HT1080 (cell line): ENCODE data around the gene TDO2. TPM values are rescaled to one million over a fixed set of nuclear protein-coding genes. Genes with fewer than 3 reads are reported as not detected.
"Not testable (repeated sequence)": the region's sequence is repeated elsewhere in the genome, so short reads cannot be mapped to it uniquely, and the experiment has no call there.

Experiments used
- DNase-seq: peaks from one replicate; pipeline ENCODE4 v3.0.0-alpha.2; 2015; ENCODE audit warnings: low read depth
- polyA plus RNA-seq, 2 experiments: library from polyadenylated mRNA; depleted of rRNA; stranded (reverse); fragments of >200 nt; gene quantifications; 2 replicates each; pipeline ENCODE4 v1.2.3, GENCODE V29; 2015
- total RNA-seq: library from RNA; depleted of rRNA; stranded (reverse); fragments of >200 nt; shearing (Covaris generic); gene quantifications from 2 replicates; pipeline ENCODE4 v1.2.3, GENCODE V29; 2014; rRNA removed

TDO2 gene
- total RNA-seq = 0.50 and 1.0 TPM in 2 replicates
- 0.43 and 1.3 TPM in 2 replicates for polyA plus RNA-seq (2015; cell fraction: cytosol; rRNA removed)
- 1.3 and 1.8 TPM in 2 replicates for polyA plus RNA-seq (2015; cell fraction: nucleus; rRNA removed)

GRCh38 chr4:155903453-155903852 lies at the start of gene TDO2:
TSS of gene TDO2 (plus strand) at chr4:155903696. CDS start at chr4:155903759, 63 bp downstream.
- no peak for DNase-seq

DNA sequence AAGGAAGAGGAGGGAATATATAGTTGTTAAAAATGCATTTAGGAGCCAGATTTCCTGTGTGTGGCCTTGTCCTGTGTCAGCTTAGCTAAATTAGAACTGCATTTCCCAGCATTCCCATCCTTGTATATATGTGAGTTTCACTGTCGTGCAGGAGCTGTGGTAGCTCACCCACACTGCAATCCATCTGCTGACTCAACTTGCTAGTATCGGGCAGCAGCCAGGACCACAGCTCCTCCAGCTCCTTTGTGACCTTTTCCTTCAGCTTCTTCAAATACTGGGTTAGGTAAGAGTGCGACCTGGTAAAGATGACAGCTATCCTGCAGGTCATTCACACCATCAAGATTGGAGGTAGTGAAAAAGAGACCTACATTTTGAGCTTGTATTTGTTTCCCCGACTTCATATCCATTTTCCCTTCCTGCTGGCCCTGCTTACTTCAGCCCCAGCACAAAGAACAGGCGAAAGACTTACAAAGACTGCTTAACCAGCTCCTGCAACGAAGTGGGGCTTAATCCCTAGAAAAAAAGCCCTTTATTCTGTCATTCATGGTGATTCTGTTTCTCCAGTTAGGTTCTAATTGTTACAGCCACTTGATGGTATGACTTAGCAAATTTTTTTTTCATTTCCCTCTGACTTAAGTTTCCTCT lies 48.8 kb upstream of the TDO2 start:
- DNase-seq = peak; percentile 67

DNA sequence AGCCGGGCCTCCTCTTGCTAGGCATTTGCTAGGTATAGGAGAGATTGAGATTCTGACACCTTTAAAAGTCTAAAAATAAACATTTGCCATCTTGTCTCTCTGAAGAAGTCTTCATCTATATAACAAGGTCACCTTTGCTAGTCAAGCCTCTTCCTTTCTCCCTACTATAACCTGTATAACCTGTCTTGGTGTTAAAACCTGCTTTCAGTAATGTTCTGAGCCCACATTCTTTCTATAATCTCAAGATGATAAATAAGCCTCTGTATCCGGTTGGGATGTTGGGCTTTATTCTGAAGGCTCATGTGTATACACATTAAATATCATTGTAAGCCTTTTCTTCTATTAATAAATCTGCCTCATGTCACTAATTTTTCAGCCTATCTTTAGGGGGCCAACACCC lies 47.6 kb upstream of the TDO2 start:
- no peak for DNase-seq

GRCh38 chr4:155866177-155866576 lies 37.3 kb upstream of the TDO2 start, which contains the start of gene ASIC5:
TSS of gene ASIC5 (minus strand) at chr4:155866277. CDS start at chr4:155866226, 51 bp downstream.
- no peak for DNase-seq

DNA sequence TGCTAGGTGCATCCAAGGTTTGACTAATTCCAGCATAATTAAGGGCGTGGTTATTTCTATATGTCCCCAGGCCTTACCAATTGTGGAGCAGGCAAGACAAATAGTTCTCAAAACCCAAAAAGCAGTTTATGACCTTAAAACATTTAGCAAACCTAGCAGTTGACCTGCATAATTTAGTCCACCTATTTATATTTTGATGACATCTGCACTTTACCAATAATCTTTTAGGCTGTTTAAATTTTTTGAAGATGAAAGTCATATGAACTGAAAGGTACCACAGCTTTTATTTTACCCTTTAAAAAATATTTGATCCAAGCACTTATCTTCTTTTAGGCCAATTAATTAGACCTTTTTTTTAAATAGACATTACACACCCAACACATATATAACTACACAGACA lies 27.6 kb upstream of the TDO2 start:
- DNase-seq = no peak

- no peak for DNase-seq
These were observed 25.5 kb upstream of the TDO2 start for GRCh38 chr4:155877971-155878370.

- DNase-seq = no peak
These were observed 24.9 kb upstream of the TDO2 start for GRCh38 chr4:155878611-155879010.

- DNase-seq = no peak
These were observed 23.7 kb upstream of the TDO2 start for GRCh38 chr4:155879767-155880166.

DNA sequence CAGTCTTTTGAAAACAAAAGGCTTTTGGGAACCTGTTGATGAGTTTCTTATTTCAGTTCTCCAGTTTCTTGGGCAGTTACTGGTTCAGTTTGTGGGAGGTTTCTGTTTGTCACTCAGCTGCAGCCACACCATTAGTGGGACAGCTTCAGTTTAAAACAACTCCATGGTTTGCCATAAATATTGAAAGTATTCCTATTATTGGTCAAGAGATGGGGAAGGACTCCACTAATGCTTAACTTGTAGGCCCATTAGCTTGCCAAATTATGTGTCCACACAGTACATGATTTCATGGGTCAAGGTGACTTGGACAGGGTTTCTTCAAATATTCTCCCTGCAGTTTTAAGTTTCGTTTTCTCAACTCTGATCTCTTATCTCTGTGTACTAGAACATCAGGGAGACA lies 21.9 kb upstream of the TDO2 start:
- DNase-seq = no peak

GRCh38 chr4:155883895-155884294 lies 19.6 kb upstream of the TDO2 start:
- no peak for DNase-seq

DNA sequence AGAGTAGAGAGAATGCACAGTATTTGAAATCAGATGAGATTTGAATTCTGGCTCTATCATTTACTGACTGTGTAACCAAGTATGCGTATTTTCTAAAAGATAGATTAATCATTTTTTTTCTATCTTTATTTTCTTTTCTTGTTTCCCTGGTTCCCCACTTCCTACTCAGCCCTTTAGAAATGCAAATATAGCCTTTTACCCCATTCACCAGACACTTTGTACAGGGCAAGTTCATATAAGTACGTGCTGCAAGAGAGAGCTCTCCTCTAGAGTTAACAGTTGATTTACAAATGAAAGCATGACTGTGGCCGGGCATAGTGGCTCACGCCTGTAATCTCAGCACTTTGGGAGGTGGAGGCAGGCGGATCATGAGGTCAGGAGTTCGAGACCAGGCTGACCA lies 17.8 kb upstream of the TDO2 start:
- no peak for DNase-seq

GRCh38 chr4:155887045-155887444 lies 16.5 kb upstream of the TDO2 start:
- DNase-seq = no peak

DNA sequence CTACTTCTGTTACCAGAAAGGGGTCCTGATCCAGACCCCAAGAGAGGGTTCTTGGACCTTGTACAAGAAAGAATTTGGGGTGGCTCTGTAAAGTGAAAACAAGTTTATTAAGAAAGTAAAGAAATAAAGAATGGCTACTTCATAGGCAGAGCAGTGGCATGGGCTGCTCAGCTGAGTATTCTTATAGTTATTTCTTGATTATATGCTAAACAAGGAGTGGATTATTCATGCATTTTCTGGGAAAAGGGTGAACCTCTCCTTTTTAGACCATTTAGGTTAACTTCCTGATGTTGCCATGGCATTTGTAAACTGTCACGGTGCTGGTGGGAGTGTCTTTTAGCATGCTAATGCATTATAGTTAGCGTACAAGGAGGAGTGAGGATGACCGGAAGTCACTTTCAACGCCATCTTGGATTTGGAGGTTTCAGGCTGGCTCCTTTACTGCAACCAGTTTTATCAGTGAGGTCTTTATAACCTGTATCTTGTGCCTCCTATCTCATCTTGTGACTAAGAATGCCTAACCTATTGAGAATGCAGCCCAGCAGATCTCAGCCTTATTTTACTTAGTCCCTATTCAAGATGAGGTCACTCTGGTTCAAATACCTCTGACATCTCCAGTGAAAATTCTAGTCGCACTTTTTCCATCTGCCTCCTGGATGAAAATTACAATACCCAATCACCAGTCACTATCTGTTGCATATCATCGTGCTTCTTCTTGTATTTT lies 15.5 kb upstream of the TDO2 start:
- DNase-seq = no peak

DNA sequence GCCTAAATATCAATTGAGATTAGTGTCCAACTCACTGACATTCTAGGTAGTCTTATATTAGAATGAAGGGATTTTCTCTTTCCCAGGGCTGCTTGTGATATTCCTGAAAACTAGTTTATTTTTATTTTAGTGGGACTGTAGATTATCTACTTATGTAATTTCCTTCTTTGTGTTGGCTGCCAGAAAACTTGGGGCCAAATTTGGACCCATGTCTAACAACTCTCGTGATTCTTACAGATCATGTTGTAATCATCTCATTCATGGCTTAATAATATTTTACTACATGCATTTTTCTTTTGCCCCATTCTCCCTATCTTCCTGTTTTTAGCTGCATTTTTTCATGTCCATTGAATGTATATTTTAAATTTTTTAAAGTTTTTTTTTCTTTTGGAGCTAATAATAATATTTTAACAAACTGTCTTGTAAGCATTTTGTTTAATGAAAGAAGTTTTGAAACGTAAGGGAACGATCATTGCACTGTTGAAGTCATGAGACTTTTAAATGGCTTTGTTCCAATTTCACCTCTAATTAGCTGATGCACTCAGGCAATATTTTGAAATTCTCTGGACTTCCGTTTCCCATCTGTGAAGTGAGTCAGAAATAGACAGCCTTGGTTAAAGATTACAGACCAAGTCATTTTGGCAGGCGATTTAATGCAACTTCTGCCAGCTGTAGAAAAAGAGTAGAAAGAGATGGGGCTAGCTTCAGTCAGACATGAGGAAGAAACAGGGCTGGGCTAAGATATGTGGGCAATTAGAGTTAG lies 14.3 kb upstream of the TDO2 start:
- DNase-seq = peak; percentile 82

DNA sequence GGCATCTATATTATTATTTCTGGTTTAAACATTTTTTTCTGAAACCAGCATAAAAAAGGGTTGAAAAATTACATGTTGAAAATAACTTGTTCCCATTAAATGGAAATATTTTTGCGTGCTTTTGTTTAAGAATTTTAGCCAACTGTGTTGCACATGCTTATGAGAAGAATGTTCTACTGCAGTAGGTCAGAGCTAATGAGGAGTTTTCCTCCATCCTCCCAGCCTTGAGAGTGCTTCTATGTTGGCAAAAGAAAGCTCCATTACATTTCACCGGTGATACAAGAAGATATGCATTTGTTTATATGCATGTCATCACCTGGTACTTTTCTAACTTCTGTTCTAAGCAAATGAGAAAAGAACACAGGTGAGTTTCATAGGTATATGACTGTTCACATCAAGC lies 13.6 kb upstream of the TDO2 start:
- DNase-seq = no peak

DNA sequence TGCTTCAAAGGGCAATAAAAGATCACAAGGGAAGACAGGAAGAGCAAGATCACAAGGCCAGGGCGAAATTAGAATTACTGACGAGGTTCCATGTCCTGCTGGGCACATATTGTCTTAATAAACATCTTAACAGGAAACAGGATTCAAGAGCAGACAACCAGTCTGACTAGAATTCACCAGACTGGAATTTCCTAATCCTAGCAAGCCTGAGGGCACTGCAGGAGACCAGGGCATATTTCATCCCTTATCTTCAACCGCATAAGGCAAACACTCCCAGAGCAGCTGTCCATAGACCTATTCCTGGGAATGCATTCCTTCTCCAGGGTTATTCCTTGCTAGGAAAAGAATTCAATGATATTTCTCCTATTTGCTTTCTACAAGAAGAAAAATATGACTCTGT lies 12.4 kb upstream of the TDO2 start:
- peak; percentile 87 for DNase-seq

DNA sequence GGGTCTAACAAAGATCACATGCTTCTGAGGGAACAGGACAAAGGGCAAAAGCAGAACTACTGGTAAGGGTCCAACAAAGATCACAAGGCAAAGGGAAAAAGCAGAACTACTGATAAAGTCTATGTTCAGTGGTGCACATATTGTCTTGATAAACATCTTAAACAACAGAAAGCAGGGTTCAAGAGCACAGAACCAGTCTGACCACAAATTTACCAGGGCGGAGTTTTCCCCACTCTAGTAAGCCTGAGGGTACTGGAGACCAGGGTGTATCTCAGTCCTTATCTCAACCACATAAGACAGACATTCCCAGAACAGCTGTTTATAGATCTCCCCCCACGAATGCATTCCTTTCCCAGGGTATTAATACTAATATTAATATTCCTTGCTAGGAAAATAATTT lies 5.1 kb upstream of the TDO2 start:
- not testable (repeated sequence) for DNase-seq

DNA sequence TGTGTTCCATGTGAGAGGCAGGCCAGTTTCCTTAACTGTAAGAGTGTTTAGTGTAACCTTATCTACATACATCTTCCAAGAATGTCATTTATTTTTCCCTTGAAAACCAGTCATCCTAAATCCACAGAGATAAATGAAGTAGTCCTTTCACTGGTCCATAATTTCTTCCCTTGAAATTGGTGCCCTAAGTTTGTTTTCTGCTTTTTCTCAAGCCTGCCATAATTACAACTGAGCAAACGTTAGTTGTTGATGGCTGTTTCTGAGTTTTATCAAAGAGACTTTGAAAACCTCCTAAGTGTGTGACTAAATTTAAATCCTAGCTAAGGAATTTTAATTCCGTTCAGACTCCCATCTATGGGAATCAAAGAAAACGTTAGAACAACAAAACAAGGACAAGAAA lies 3.6 kb upstream of the TDO2 start:
- DNase-seq = no peak

DNA sequence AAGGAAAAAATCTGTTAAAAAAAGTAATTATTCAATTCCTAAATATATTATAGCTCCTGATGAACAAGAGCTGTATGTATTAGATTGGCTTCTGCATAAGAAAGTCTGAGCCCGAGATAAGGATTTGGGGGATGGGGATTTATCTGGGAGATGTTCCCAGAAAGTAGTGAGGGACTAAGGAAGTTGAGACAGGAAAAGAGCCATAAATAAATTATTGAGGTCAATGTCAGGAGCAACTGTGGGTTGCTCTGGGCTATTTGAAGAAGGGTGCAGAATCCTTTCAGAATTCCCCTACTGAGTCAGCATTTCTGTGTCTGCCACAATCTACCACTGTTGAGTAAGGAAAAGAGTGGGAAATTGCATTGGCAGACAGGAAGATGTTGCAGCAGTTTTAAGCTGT lies 3.1 kb upstream of the TDO2 start:
- DNase-seq = peak; percentile 79

DNA sequence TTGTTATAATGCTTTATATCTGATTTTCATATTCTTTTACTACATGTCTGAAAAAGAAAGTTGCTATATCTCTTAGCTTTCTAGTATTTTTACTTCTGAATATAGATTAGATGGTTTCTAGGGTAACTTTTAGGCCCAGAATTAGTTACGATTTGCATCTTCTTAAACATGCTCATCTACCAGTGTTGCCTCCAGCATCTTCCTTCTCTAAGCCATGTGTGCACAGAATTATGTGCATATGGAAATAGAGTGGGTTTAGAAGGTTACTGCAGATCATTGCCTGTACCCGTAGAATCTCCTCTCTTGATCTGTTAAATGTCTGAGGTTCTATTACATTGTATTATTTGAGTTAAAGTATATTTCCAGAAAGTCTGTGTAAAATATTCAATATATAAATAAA lies 2.5 kb upstream of the TDO2 start:
- no peak for DNase-seq

DNA sequence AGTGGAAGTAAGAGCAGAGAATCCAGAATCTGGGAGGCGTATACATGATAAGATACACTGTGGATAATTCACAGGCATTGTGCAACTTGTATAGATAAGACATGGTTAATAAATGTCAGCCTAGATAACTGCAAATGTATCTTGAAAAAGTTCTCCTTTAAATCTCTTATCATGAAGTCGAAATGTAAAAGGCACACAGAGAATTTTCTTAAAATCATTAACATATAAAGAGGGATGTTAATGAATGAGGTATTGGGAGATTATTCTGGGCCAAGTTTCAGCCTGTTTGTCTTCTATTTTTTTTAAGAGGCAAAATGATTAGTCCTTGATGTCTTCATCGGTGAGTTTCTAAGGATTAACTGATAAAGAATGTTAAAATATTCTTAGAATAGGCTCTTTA lies 835 bp downstream of the TDO2 start:
- DNase-seq = no peak
